Mucosa of descending colon (tissue), 3 donors: ENCODE measurements around the gene PRPH2. TPM values are rescaled to one million over a fixed set of nuclear protein-coding genes. Genes with fewer than 3 reads are reported as not detected.

Source experiments
- ATAC-seq: fragments of 200-7000 bp; cut with Tn5 transposase; one replicate; pipeline ENCODE4 v1.9.1; 2020; ENCODE audit warnings: mild to moderate bottlenecking, moderate library complexity
- DNase-seq, 3 donors: peaks; one replicate each; pipeline ENCODE4 v3.0.0-alpha.2; 2020
- H3K36me3 ChIP-seq: fragments of 200-600 bp; one replicate; pipeline ENCODE4 v1.8.0; 2021; ENCODE audit warnings: low read depth, mild to moderate bottlenecking
- H3K4me1 ChIP-seq: fragments of 200-600 bp; one replicate; pipeline ENCODE4 v1.8.0; 2021; ENCODE audit warnings: low read depth, mild to moderate bottlenecking
- H3K4me3 ChIP-seq: fragments of 200-600 bp; one replicate; pipeline ENCODE4 v1.8.0; 2021; ENCODE audit warnings: mild to moderate bottlenecking
- H3K9me3 ChIP-seq: fragments of 200-600 bp; one replicate; pipeline ENCODE4 v1.8.0; 2021; ENCODE audit warnings: mild to moderate bottlenecking
- intact Hi-C, 2 donors: fragments of 100-400 bp; cut with DNase I in 1 of 2; cut with micrococcal nuclease in 1 of 2; formaldehyde crosslinking; loops; one replicate each; pipeline versions ENCODE4 v1.11.0 to v1.11.1; 2022; cut with DNase I, micrococcal nuclease
- total RNA-seq, 3 donors: library from RNA; stranded (reverse); fragmentation: NEBNext Ultra II Directional in 2 of 3; extraction: Animal tissue kit (Norgen Biotek cat#: 25700) in 2 of 3; gene quantifications; one replicate each; pipeline versions ENCODE4 v1.2.1 to v1.2.4, GENCODE V29; 2021 to 2023
- TF ChIP-seq, protein P1 (sequence below): fragments of 200-600 bp; IDR thresholded peaks from one replicate; pipeline ENCODE4 v1.8.0; 2022; ENCODE audit warnings: antibody characterized with exemption, mild to moderate bottlenecking
- donor health status: DM: no; HTN: no; CAD: no; lungs with moderate emphysema.
- donor health status: DM: no; HTN: no; CAD: no.
- donor health status: DM: no; HTN: yes; CAD: no.

Gene PRPH2
- total RNA-seq, 3 donors from 2014 or later, result 0.38 to 3.5 (median 0.72) TPM

DNA sequence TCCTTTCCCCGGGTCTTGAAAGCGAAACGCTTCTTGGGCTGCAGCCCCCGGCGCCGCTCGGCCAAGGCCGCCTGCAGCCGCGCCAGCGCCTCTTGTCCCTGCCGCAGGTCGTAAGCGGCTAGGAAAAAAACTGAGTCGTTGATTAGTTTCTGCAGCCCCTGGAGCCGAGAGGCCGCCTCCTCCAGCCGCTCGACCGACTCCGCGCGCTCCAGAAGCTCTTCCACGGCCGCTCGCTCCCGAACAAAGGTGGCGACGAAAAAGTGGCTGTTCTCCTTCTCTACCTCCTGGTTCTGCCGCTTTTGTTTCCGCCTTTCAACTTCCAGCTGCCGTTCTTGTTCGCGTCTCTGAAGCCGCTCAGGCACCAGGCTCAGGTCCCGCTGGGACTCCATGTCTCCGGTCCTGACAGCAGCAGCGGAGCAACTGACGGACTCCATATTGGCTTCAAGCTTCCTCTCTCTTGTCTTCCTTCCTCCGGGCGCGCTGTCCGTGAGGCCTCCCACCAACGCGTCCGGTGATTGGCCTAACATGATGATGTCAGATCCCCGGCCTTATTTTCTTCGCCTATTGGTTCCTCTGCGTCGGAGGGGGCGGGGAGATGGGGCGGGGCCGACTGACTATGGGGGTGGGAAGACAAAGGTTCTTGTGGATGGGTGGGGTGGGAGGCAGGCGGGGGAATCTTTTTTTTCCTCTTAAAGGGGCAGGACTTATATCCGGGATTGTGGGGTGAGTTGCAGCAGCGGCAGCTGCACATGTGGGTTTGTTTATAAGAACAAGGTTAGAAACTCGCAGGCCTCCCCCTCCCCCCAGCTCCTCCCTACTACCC lies 23.5 kb upstream of the PRPH2 start, which contains the start of gene TBCC:
TSS of gene TBCC (minus strand) at position 464 of the 823 bp plus-strand sequence. CDS start at position 434, 30 bp downstream.
- ATAC-seq (peak; percentile 91), DNase-seq (peak; percentile 95 to 97 (median 97))
- peak within 1 kb of the TSS; percentile 68 for H3K4me3 ChIP-seq
- TF ChIP-seq, protein P1, sequence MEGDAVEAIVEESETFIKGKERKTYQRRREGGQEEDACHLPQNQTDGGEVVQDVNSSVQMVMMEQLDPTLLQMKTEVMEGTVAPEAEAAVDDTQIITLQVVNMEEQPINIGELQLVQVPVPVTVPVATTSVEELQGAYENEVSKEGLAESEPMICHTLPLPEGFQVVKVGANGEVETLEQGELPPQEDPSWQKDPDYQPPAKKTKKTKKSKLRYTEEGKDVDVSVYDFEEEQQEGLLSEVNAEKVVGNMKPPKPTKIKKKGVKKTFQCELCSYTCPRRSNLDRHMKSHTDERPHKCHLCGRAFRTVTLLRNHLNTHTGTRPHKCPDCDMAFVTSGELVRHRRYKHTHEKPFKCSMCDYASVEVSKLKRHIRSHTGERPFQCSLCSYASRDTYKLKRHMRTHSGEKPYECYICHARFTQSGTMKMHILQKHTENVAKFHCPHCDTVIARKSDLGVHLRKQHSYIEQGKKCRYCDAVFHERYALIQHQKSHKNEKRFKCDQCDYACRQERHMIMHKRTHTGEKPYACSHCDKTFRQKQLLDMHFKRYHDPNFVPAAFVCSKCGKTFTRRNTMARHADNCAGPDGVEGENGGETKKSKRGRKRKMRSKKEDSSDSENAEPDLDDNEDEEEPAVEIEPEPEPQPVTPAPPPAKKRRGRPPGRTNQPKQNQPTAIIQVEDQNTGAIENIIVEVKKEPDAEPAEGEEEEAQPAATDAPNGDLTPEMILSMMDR, result no peak
- no peaks in the 10 kb centered on the region for H3K9me3 ChIP-seq
- H3K4me1 ChIP-seq, result peaks cover 18% of the 10 kb centered on the region
- intact Hi-C loops, result loop anchor here (5.0 kb wide), 1 partner anchor 36 kb away; the partner anchor contains the start of gene BICRAL (in 2 of the 2)
- no peaks in the 10 kb centered on the region for H3K36me3 ChIP-seq

DNA sequence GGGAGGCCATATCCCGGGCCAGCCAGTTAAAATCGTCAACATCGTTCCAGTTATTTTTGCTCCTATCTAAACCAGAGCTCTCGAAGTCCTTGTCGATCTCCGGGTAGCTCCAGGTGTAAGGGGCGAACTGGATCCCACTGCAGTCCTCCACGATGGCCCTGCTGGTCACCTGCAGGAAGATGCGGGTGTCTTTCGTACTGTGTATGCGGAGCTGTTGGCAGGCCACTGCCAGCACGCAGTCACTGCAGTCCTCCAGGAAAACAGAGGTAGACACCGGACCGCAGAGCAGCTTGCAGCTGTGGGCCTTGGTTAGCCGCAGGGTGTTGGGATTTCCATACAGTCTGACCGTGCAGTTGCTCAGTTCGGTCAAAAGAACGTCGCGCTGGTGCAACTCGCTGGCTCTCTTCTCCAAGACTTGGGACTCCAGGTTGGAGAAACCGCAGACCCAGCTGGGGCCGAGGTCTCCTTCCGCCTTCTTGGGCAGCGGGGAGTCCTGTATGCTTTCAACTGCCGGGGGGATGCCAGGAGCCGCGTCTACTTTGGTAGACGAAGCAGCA lies 22.8 kb upstream of the PRPH2 start:
- H3K4me3 ChIP-seq, result peak overlapping the region; percentile 68
- H3K4me1 ChIP-seq, result peaks cover 18% of the 10 kb centered on the region
- DNase-seq, result peak; percentile 38 to 63 (median 62)
- intact Hi-C loops, result loop anchor here (5.0 kb wide), 1 partner anchor 37 kb away; the partner anchor contains the start of gene BICRAL (in 2 of the 2)
- no peaks in the 10 kb centered on the region for H3K9me3 ChIP-seq
- peak; percentile 0 for ATAC-seq
- TF ChIP-seq, protein P1, result no peak
- no peaks in the 10 kb centered on the region for H3K36me3 ChIP-seq

DNA sequence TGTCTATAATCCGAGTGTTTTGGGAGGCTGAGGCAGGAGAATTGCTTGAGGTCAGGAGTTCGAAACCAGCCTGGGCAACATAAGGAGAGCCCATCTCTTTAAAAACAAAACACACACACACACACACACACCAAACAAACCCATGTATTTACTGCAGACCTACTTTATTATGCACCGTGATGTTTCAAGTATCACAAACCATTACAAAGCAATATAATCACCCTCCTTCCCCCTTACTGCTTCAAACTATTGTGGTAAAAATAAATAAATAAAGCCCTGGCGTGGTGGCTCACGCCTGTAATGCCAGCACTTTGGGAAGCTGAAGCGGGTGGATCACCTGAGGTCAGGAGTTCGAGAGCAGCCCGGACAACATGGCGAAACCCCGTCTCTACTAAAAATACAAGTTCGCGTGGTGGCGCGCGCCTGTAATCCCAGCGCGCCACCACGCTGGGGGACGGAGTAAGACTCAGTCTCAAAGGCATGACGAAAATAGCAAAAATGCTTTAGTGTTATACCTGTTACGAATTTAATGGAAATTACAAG lies 22.0 kb upstream of the PRPH2 start:
- DNase-seq (no peak), ATAC-seq (no peak)
- peaks cover 18% of the 10 kb centered on the region for H3K4me1 ChIP-seq
- TF ChIP-seq, protein P1, result no peak
- H3K9me3 ChIP-seq, result no peaks in the 10 kb centered on the region
- peak overlapping the region; percentile 68 for H3K4me3 ChIP-seq
- H3K36me3 ChIP-seq, result no peaks in the 10 kb centered on the region
- intact Hi-C loops, result no loop called here

DNA sequence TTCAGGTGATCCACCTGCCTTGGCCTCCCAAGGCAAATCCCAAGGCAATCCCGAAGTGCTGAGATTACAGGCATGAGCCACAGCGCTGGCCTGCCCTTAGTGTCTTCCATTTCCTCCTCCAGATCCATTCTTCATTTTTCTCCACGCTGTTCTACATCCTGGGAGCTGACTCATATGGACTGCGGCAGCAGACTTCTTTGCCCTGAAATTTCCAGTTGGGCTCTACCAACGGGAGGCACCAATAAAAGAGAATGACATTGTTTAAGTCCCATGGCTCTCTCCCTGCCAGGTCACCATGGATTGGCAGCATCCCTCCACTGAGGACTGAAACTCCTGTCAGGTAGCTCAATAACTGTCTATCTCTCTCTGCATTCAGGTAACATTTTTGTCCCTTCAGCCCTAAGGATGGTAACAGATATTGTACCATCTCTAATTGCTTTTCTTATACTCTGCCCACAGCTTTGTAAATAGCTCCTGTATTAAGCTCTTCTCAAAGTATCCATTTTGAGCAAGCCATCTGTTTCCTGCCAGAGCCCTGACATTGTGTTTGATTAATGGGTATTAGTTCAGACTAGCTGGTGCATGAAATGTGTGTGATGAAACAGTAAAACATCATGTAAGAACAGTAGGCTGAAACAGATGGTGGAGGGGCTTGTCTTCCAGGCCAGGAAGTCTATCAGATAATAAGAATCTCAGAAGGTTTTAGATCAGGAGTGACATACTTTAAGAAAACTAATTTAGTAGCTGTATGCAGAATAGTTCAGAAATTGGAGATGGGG lies 19.9 kb upstream of the PRPH2 start:
- TF ChIP-seq, protein P1, result no peak
- intact Hi-C loops, result no loop called here
- DNase-seq (no peak), ATAC-seq (no peak)
- no peak overlapping the region for H3K4me3 ChIP-seq
- no peaks in the 10 kb centered on the region for H3K9me3 ChIP-seq
- H3K4me1 ChIP-seq, result peaks cover 11% of the 10 kb centered on the region
- H3K36me3 ChIP-seq, result no peaks in the 10 kb centered on the region

DNA sequence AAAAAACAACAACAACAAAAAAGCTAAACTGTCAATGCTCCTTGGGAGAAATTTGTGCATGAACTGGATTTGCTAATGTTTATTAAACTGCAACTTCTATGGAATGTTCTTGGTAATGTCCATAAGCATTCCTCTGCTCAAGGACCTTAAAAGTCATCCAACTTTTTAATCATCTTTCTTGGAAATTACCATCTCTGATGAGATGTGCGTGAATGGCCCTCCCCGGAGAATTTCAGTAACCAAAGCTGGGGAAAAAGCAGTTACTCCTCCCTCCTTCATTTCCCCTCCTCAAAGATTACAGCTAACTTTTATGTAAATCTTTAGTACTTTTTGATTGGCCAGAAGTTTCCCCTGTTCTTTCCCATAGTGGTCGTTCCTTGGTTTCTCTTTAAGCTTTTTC lies 18.3 kb upstream of the PRPH2 start:
- TF ChIP-seq, protein P1, result no peak
- H3K9me3 ChIP-seq, result no peaks in the 10 kb centered on the region
- H3K4me1 ChIP-seq, result peaks cover 11% of the 10 kb centered on the region
- no peak for ATAC-seq
- no peak for DNase-seq
- no peak overlapping the region for H3K4me3 ChIP-seq
- intact Hi-C loops, result no loop called here
- H3K36me3 ChIP-seq, result no peaks in the 10 kb centered on the region
